ENCODE results near the gene PMAIP1. TPM values are rescaled to one million over a fixed set of nuclear protein-coding genes. Genes with fewer than 3 reads are reported as not detected.

Gene PMAIP1
- total RNA-seq, 2 donors from 2014 or later: 56.6 to 106 TPM

GRCh38 chr18:59898609-59899297, 1.0 kb upstream of the PMAIP1 start:
- Histone ChIP-seq H3K4me3 (ENCODE audit: low read length) (peak overlapping the region; percentile 91), H3K27me3 (ENCODE audit: control insufficient read depth, insufficient read depth, low read length, poor library complexity, severe bottlenecking) (peaks cover 11% of the 10 kb centered on the region), H3K9ac (ENCODE audit: extremely low read depth, low read length, poor library complexity, severe bottlenecking) (peak overlapping the region; percentile 76), H3K9me3 (ENCODE audit: control insufficient read depth, low read length) (no peaks in the 10 kb centered on the region), H3K4me1 (ENCODE audit: control insufficient read depth, insufficient read depth, low read length) (peaks cover 6% of the 10 kb centered on the region), H3K36me3 (ENCODE audit: control insufficient read depth, insufficient read depth, low read length) (peaks cover 8% of the 10 kb centered on the region), H3K27ac (ENCODE audit: low read depth, low read length) (no peak overlapping the region)
- DNase-seq: peak; percentile 67
- no peak for TF ChIP-seq CTCF (conservative IDR thresholded peaks at IDR 0.05)
- Mint-ChIP-seq H3K27me3 (ENCODE audit: insufficient read depth) (peaks cover 3% of the 10 kb centered on the region), H3K27ac (peak overlapping the region; percentile 98), H3K9me3 (no peaks in the 10 kb centered on the region), H3K4me1 (peaks cover 37% of the 10 kb centered on the region), H3K36me3 (ENCODE audit: low read depth) (peaks cover 22% of the 10 kb centered on the region), H3K4me3 (peak overlapping the region; percentile 94)
- WGBS, 2 experiments (ENCODE audit: insufficient coverage in 1 of 2, insufficient read length in 1 of 2): 20 to 26% methylated on average over 26 to 33 of the region's 33 CpGs

DNA sequence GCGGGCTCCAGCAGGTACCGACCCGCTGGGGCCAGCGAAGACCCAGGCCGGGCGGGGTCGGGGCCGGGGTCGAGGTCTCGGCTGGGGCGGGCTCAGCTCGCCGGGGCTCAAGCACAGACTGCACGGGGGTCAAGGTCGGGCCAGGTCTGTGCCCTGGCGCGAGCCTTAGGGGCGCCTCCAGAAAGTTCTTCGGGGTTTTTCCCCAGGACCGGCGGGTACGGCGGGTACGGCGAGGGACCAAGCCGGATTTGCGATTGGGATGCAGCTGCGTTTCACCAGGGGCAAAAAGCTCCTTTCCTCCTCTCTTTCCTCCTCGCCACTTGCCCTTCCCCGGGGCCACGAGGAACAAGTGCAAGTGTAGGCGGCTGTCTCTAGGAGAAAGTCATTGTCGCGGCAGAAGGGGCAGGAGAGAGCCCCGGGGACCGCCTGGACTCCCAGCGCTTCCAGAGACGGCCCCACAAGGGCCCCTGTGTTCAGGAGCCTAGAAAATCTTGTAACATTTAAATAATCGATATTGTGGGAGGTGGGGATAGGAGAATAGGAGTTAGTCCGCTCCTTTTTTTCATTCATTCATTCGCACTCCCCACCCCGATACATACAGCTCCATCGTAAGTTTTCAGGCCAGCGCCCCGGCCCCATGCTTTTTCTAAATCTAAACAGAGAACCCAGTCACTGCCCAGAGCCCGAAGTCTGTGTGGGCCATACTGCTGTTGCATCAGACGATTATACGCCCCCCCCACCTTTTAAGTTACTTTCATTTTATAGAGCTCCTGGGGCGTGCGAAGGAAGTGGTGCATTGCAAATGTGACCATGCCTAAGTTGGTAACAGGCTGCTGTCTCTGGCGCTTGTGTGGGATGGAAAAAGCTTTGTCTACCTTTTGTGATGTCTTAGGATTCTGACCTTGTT, 679 bp downstream of the PMAIP1 start:
- Mint-ChIP-seq H3K27ac (peak overlapping the region; percentile 96), H3K4me1 (peaks cover 46% of the 10 kb centered on the region), H3K9me3 (no peaks in the 10 kb centered on the region), H3K27me3 (ENCODE audit: insufficient read depth) (no peaks in the 10 kb centered on the region), H3K4me3 (peak overlapping the region; percentile 94), H3K36me3 (ENCODE audit: low read depth) (peaks cover 26% of the 10 kb centered on the region)
- Histone ChIP-seq H3K36me3 (ENCODE audit: control insufficient read depth, insufficient read depth, low read length) (peaks cover 8% of the 10 kb centered on the region), H3K27ac (ENCODE audit: low read depth, low read length) (peak overlapping the region; percentile 52), H3K4me3 (ENCODE audit: low read length) (peak overlapping the region; percentile 91), H3K9me3 (ENCODE audit: control insufficient read depth, low read length) (no peaks in the 10 kb centered on the region), H3K27me3 (ENCODE audit: control insufficient read depth, insufficient read depth, low read length, poor library complexity, severe bottlenecking) (peaks cover 11% of the 10 kb centered on the region), H3K9ac (ENCODE audit: extremely low read depth, low read length, poor library complexity, severe bottlenecking) (peak overlapping the region; percentile 76), H3K4me1 (ENCODE audit: control insufficient read depth, insufficient read depth, low read length) (peaks cover 8% of the 10 kb centered on the region)
- 0 to 1% methylated on average over 23 to 49 of the region's 51 CpGs for WGBS, 2 experiments (ENCODE audit: insufficient coverage in 1 of 2, insufficient read length in 1 of 2)
- peak; percentile 74 for DNase-seq
- TF ChIP-seq CTCF (conservative IDR thresholded peaks at IDR 0.05): peak; percentile 16

GRCh38 chr18:59902131-59902992, 2.6 kb downstream of the PMAIP1 start:
- Mint-ChIP-seq H3K27me3 (ENCODE audit: insufficient read depth) (no peaks in the 10 kb centered on the region), H3K4me3 (peak overlapping the region; percentile 94), H3K27ac (peak overlapping the region; percentile 22), H3K36me3 (ENCODE audit: low read depth) (peaks cover 26% of the 10 kb centered on the region), H3K4me1 (peaks cover 58% of the 10 kb centered on the region), H3K9me3 (no peaks in the 10 kb centered on the region)
- H3K9ac ChIP-seq (ENCODE audit: extremely low read depth, low read length, poor library complexity, severe bottlenecking): no peak overlapping the region
- no peak for TF ChIP-seq CTCF (conservative IDR thresholded peaks at IDR 0.05)
- H3K27me3 ChIP-seq (ENCODE audit: control insufficient read depth, insufficient read depth, low read length, poor library complexity, severe bottlenecking): peaks cover 11% of the 10 kb centered on the region
- no peaks in the 10 kb centered on the region for H3K9me3 ChIP-seq (ENCODE audit: control insufficient read depth, low read length)
- H3K27ac ChIP-seq (ENCODE audit: low read depth, low read length): no peak overlapping the region
- peaks cover 8% of the 10 kb centered on the region for H3K36me3 ChIP-seq (ENCODE audit: control insufficient read depth, insufficient read depth, low read length)
- peak overlapping the region; percentile 91 for H3K4me3 ChIP-seq (ENCODE audit: low read length)
- 81 to 82% methylated on average over 8 of the region's 8 CpGs for WGBS, 2 experiments (ENCODE audit: insufficient coverage in 1 of 2, insufficient read length in 1 of 2)
- H3K4me1 ChIP-seq (ENCODE audit: control insufficient read depth, insufficient read depth, low read length): peaks cover 11% of the 10 kb centered on the region
- DNase-seq: no peak

All from endodermal cell (in vitro differentiated cells).